A549 treated with RU486 at 1 μM for 4 hours (cell line): ENCODE results near the gene LIPT2. TPM values are rescaled to one million over a fixed set of nuclear protein-coding genes. Genes with fewer than 3 reads are reported as not detected.

Experiments
- total RNA-seq: library from RNA; stranded (reverse); fragments of 200-300 nt; extraction: Qiagen RNA extraction; gene quantifications from 5 replicates; pipeline ENCODE4 v1.2.3, GENCODE V29; 2022; ENCODE audit warnings: low read depth

Gene LIPT2
- 1.8 to 4.2 TPM (median 2.4 TPM) in 5 replicates for total RNA-seq

GRCh38 chr11:74492974-74493790 is at the start of gene LIPT2:
TSS of gene LIPT2 (minus strand) at chr11:74493724. CDS start at chr11:74493703, 21 bp downstream.

DNA sequence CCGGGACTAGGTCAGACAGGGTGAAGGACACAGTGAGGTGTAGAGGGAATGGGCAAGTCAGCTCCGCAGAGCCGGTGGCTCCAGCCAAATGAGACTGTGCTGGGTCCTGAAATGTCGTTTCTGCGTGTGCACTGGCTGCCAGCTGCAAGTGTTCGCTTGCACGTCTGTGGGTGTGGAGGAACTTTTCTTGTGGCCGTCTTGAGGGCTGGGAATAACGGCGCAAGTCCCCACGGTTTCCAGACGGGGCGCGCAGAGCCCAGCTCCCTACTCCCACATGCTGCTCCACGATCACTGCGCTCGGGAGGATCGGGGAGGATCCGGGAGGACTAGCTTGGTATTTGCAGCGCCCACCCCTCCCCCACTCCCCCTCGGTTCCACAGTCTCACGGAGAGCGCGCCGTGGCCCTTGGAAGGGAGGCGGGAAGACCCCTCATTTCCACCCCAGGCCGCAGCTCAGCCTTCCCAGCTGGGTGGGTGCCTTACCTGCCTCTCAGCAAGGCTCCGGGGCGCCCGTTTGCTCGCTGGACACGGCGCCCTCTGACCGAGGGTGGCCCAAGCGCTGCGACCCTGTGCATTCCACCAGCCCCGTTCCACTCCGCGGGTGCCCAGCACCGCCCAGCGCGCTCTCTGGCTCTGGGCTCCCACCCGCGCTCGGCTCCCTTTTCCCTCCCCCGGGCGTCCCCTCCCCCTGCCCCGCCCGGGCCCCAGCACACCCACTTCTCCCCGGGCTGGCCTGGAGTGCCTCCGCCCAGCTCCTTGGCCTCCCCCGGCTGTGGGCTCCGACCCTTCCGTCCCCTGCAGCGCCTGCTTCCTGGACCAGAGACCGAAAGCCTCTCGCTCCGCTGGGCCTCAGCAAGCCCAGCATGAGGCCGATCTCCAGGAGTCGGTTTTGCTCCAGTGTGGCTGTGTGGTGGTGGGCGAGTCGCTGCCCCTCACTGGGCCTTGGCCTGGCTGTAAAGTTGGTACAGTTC is 26.3 kb downstream of the LIPT2 start, which contains the start of gene KCNE3:
Gene KCNE3, minus strand, starts transcription at position 634 of the 970 bp plus-strand sequence. CDS start 9,986 bp downstream, outside the sequence.

Other genes with a start within 250 kb of the LIPT2 start
- gene P4HA3, start 182.1 kb downstream of the LIPT2 start, total RNA-seq: 29.5 to 52.9 TPM (median 41.6 TPM) in 5 replicates
- 4.6 to 14.4 TPM (median 14.1 TPM) in 5 replicates for gene PGM2L1, start 95.3 kb downstream of the LIPT2 start, total RNA-seq
- gene KCNE3, start 26.2 kb downstream of the LIPT2 start, total RNA-seq: 0.05 TPM in 1 of 5 replicates, not detected in the others
- 15.4 to 21.0 TPM (median 19.7 TPM) in 5 replicates for gene POLD3, start 98.9 kb upstream of the LIPT2 start, total RNA-seq
- 2.4 to 6.0 TPM (median 4.4 TPM) in 5 replicates for gene CHRDL2, start 237.7 kb upstream of the LIPT2 start, total RNA-seq